Epithelial cell of proximal tubule (primary cell): Measurements from ENCODE around the gene LIME1. TPM values are rescaled to one million over a fixed set of nuclear protein-coding genes. Genes with fewer than 3 reads are reported as not detected.

Experiments
- DNase-seq: peaks from one replicate; pipeline ENCODE4 v3.0.0-alpha.2; 2011; ENCODE audit warnings: low read depth
- H3K4me3 ChIP-seq: 2 replicates; pipeline ENCODE4 v1.5.1; 2011; ENCODE audit warnings: low read depth, mild to moderate bottlenecking, low read length
- total RNA-seq: library from RNA; depleted of rRNA; stranded (reverse); fragments of >200 nt; gene quantifications from 2 replicates; pipeline ENCODE4 v1.2.3, GENCODE V29; 2015
- TF ChIP-seq, protein P1 (sequence below): conservative IDR thresholded peaks from 2 replicates; pipeline ENCODE4 v1.5.1; 2012; ENCODE audit warnings: low read depth, mild to moderate bottlenecking, low read length

The LIME1 gene
- total RNA-seq, 1 donor from 2014 or later: 19.1 TPM

GRCh38 chr20:63746751-63747315 is 10.4 kb downstream of the LIME1 start:
- H3K4me3 ChIP-seq: no peak overlapping the region
- TF ChIP-seq, protein P1, sequence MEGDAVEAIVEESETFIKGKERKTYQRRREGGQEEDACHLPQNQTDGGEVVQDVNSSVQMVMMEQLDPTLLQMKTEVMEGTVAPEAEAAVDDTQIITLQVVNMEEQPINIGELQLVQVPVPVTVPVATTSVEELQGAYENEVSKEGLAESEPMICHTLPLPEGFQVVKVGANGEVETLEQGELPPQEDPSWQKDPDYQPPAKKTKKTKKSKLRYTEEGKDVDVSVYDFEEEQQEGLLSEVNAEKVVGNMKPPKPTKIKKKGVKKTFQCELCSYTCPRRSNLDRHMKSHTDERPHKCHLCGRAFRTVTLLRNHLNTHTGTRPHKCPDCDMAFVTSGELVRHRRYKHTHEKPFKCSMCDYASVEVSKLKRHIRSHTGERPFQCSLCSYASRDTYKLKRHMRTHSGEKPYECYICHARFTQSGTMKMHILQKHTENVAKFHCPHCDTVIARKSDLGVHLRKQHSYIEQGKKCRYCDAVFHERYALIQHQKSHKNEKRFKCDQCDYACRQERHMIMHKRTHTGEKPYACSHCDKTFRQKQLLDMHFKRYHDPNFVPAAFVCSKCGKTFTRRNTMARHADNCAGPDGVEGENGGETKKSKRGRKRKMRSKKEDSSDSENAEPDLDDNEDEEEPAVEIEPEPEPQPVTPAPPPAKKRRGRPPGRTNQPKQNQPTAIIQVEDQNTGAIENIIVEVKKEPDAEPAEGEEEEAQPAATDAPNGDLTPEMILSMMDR: no peak
- DNase-seq: no peak

GRCh38 chr20:63747622-63748069 is 11.2 kb downstream of the LIME1 start:
- H3K4me3 ChIP-seq: no peak overlapping the region
- TF ChIP-seq, protein P1: no peak
- DNase-seq: no peak

DNA sequence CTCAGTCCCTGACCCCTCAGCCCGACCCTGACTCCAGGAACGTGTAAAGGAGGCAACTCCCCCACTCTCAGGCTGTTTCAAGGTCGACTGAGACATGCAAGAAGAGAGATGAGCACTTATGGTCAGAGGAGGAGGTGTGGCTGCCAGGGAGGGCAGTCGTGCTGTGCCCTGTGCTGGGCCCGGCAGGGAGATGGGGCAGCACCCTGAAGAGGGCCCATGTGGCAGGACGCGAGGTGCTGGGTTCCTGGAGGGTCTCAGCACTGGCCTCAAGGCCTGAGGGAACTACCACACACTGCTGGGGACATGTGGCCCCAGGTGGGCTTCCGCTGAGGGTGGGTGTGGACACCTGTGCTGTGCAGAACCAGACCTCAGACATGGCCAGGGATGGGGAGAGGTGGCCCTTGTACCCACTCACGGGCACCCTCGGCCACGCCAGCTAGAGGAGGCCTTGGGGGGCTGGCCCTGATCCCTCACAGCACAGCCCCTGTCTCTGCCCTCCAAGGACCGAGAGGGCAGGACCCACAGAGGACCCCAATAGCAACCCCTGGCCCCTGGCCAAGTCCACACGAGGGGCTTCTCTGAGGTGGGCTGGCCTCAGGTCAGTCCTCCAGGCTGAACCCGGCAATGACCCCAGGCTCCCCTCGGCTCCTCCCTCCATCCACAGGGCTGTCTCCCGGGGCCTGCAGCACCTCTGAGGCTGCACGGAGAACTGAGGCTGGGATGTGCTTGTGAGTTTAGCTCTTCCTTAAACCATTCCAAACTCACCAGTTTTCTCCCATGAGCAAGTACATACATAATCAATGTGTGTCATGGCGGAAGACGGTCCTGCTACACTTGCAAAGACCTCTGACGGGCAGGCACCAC is 11.8 kb downstream of the LIME1 start:
- H3K4me3 ChIP-seq: no peak overlapping the region
- TF ChIP-seq, protein P1: no peak
- no peak for DNase-seq

- H3K4me3 ChIP-seq: no peak overlapping the region
- no peak for DNase-seq
- TF ChIP-seq, protein P1: no peak
Observed at GRCh38 chr20:63748934-63749270, 12.4 kb downstream of the LIME1 start.

DNA sequence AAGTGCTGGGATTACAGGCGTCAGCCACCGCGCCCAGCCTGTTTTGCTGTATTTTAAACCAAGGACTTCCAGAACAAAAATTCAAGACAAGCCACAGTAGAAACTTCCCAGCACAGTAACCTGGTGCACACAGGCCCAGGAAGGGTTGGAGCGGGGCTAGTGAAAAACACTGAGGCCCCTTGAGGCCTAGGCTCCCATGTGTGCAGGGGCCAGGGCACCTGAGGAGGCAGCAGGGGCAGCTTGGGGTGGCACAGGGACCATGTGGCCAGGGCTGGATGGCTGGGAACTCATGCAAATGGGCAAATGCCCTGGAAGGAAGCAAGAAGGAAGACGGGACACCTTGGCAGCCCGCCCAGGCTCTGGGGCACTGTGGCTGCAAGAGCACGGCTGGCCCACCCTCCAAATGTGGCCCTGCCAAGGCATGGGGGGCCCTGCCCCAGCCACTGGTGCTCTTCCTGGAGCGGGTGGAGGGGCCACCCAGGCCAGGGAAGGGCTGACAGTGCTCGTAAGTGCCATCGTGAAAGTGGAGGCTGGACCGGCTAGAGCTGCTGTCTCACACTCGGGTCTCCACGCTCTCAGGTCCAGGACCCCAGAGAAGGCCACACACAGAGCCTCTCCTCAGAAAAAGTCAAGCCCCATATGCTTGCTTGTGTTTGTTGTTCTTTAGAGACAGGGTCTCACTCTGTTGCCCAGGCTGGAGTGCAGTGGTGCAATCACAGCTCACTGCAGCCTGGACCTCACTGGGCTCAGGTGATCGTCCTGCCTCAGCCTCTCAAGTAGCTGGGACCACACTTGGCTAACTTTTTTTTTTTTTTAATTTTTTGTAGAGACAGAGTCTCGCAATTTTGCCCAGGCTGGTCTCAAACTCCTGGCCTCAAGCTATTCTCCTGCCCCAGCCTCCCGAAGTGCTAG is 13.4 kb downstream of the LIME1 start:
- TF ChIP-seq, protein P1: no peak
- DNase-seq: no peak
- no peak overlapping the region for H3K4me3 ChIP-seq

DNA sequence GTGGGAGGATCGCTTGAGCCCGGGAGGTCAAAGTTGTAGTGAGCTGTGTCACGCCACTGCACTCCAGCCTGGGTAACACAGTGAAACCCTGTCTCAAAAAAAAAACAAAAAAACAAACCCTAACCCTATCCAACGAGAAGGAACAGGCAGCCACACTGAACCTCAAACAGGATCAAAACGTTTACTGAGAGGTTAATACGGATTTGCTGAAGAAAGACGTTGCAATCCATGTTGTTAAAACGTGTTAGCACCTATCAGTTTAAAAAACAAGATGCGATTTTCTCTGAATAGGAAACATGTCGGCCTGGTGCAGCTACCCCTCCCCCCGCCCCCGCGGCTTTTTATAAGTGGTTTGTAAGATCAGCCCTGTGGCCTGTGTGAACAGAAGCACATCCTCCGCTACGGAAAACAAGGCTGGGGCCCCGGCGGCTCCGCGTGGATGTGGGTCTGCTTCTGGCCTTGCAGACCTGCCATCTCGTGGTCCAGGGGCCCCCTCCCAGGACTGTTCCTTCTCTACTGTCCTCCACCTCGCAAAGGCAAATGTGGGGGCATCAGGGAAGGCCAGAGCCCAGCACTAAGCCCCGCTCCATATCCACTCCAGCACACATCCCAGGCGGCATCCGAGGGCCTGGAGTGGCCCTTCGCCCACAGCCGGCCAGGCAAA is 14.5 kb downstream of the LIME1 start:
- TF ChIP-seq, protein P1: no peak
- DNase-seq: no peak
- H3K4me3 ChIP-seq: no peak overlapping the region
